ENCODE results near the gene SLIT3.

The SLIT3 gene

DNA sequence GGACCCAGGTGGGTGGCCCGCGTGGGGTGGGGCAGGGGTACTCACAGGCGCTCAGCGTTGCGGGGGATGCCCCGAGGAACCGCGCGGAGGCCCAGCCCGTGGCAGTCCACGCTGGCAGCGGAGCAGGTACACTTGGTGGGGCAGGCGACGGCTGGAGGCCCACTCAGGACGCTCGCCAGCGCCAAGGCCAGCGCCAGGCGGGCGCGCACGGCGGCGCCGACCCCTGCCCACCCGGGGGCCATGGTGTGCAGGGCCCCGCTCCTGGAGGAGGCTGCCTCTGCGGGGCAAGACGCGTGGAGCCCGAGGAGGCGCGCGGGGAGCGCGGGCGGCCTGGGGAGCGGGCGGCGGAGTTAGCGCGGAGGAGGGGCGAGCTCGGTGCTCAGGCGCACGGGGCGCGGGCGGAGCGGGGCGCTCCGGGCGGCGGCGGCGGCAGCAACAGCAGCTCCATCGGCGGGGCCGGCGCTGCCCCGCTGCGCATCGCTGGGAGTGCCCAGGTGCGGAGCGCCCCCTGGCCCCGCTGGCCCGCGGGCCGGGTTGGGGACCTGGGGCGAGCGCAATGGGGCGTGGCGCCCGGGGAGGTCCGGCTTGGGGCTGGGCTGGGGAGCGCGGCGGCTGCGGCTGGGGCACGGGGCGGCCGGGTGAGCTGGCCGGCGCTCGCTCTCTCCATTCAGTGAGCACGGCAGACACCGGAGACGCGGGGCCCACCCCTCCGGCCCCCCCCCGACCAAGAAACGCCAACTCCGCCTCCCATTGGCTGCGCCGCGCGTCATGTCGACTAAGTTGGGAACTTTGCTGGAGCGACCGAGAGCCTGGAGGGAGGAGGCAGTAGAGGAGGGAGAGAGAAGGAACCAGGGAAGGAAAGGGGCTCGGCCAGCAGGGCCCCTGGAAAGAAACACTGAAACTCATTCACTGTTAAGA is at the start of gene SLIT3:
SLIT3 (minus strand) TSS at position 672 of the 918 bp plus-strand sequence; CDS start at position 242, 430 bp downstream.
- no peak for DNase-seq (ENCODE audit: low spot score)

GRCh38 chr5:169350016-169350415 is 49.1 kb upstream of the SLIT3 start:
- DNase-seq (ENCODE audit: low spot score), result no peak

GRCh38 chr5:169347786-169348185 is 46.8 kb upstream of the SLIT3 start:
- DNase-seq (ENCODE audit: low spot score), result no peak

- no peak for DNase-seq (ENCODE audit: low spot score)
Observed at GRCh38 chr5:169344629-169345028, 43.7 kb upstream of the SLIT3 start.

DNA sequence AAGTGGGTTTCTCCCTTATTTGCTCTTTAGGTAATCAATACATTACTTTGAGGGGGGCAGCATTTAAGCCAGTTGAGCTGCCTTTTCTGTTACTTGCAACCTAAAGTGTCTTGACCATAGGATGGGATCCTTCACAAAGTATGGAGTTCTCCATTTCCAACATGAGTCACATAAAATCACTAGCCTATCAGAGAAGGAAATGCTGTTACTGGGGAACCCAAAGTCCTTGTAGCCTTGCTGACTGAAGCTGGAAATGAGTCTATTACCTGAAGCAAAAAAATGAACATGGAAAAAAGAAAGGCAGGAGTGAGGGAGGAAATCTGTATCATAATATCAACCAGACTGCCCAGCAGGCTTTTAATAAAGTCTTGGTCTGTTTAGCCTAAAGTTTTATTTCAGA is 42.8 kb upstream of the SLIT3 start:
- no peak for DNase-seq (ENCODE audit: low spot score)

DNA sequence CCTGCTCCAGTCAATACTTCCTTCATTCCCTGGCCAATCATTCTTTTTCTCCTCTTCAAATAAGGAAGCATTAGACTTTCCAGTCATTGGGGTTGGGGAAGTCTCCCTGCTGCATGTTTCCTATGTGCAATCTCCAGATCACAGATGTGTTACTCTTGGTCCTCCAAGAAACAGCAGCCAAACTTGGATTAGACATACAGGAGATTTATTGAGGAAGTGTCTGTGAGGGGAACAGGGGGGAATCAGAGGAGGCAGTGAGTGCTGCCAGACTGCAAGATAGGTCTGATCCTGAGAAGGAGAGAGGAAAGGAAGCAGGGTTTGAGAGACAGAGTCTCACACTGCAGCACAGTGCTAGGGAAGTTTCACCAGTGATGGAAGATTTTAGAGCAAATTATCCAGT is 40.6 kb upstream of the SLIT3 start:
- DNase-seq (ENCODE audit: low spot score), result no peak

DNA sequence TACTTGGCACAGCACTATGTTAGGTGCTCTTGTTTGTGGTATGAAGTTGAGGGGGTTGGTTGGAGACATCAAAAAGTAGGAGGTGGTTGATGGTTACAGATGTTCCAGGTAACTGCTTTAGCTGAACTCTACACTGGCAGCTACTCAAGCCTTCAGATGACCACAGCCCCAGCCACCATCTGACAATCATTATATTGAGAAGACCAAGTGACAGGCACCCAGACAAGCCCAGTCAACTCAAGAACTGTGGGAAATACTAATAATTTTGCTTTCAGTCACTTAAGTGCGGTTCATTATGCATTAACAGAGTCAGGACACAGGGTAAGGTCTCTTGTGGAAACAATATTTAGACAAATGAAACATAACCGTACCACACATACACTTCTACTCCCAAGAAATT is 38.9 kb upstream of the SLIT3 start:
- no peak for DNase-seq (ENCODE audit: low spot score)

DNA sequence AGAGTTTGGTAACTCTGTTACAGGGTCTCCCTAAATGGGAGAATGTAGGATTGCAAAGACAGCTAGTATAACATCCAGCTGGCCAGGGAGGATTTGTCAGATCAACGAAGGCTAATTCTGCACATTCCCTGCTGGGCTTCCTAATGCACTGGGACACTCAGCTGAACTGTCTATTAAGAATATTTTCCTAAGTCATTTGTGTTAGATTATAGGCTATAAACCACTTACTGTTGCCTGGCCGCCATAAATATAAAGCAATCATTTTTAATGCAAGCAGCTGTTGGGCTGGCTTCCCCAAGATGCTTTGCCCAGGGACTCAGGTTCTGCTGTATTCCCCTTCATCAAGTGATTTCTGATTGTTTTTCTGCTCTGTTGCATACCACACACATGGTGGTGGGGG is 35.3 kb upstream of the SLIT3 start:
- no peak for DNase-seq (ENCODE audit: low spot score)

DNA sequence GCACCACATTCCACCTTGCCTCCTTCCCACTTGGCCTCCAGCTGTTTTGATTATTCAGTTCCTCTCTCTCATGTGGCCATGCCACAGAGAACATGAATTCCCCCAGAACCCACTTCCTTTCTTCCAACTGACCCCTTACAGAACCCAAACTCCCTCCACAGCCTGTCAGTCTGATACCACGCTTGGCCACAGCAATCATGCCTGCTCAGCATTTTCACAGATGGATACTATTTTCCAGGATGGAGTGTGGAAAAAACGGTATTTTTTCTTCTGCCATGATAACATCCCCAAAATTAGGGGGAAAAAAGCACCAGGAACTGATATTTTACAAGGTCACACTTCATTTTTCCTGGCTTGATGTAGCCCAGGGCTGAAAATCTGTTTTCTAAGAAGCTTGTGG is 34.9 kb upstream of the SLIT3 start:
- no peak for DNase-seq (ENCODE audit: low spot score)

DNA sequence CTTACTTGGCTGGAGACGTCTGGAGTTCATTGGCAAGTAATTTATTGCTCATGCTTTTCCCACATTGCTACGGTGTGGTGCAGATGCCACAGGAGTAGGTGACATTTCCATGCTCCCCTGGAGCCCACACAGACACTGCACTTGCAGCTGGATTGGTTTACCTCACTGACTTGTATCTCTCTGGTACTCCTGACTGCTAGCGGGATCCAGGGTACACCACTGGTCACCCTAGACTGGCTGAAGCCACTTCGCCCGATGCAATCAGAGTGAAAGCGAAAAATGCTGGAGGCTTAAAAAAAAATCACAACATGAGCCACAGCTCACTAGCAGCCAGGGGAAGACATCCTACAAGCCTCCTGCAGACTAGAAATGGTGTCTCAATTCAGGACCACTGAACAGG is 32.6 kb upstream of the SLIT3 start:
- DNase-seq (ENCODE audit: low spot score), result peak; percentile 9

- no peak for DNase-seq (ENCODE audit: low spot score)
Observed at GRCh38 chr5:169331292-169331852, 30.4 kb upstream of the SLIT3 start.

DNA sequence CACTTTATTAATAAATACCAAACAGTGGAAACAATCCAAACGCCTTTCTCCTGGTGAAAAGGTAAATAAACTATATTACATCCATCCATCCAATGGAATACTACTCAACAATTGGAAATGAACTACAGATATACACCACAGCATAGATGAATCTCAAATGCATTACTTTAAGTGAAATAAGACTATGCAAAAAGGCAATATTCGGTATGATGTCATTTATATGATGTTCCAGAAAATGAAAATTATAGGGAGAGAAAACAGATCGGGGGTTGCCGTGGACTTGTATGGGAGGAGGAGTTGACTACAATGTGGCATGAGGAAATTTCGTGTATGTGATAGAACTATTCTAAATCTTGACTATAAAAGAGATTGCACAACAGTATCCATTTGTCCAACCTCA is 27.5 kb upstream of the SLIT3 start:
- DNase-seq (ENCODE audit: low spot score), result no peak

GRCh38 chr5:169325273-169325672 is 24.3 kb upstream of the SLIT3 start:
- DNase-seq (ENCODE audit: low spot score), result no peak

DNA sequence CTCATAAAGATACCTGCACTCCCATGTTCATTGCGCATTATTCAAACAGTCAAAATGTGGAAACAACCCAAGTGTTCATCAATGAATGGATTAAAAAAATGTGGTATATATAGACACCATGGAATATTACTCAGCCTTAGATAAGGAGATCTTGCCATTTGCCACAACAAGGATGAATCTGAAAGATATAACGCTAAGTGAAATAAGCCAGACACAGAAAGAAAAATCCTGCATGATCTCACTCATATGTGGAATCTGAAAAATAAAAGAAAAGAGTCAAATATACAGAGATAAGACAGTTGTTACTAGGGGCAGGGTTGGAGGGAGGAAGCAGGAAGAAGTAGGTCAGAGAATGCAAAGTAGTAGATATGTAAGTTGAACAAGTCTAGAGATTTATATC is 17.6 kb upstream of the SLIT3 start:
- no peak for DNase-seq (ENCODE audit: low spot score)

- DNase-seq (ENCODE audit: low spot score), result no peak
Observed at GRCh38 chr5:169307646-169308045, 6.7 kb upstream of the SLIT3 start.

GRCh38 chr5:169305366-169305765 is 4.4 kb upstream of the SLIT3 start:
- DNase-seq (ENCODE audit: low spot score), result no peak

DNA sequence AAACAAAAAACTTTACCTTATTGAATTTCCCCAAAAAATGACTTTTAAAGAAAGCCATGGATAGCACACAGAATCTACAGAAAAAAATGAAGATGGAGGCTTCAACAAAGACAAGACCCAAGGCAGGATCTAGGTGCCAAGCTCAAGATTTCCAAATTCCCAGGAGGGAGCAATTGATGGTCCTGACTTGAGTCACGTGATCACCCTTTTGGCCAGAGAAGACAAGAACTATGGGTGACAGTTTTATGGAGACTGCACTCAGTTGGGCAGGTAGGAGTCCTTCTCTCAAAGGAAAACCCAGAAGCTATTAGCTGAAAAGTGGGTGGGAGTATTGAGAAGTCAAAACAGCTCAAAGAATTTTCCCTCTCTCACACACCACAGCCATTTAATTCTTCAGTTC is 3.2 kb upstream of the SLIT3 start:
- no peak for DNase-seq (ENCODE audit: low spot score)

DNA sequence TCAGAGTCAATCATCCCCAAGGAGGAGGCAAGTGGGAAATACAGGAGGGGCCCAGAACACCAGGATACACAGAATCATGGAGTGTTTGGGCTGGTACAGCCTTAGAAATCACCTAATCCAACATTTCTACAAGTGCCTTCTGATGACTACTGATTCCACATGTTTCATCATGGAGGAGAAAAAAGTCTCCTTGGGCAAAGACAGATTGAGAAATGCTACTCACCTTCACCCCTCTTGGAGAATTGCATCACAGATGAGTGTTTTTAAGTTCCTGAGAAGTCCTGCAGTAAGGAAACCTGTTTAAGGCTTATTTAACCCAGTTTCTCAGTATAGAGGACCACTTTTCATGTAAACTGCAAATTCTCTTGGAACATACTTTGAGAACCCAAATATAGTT is 2.2 kb upstream of the SLIT3 start:
- no peak for DNase-seq (ENCODE audit: low spot score)

- peak; percentile 67 for DNase-seq (ENCODE audit: low spot score)
Observed at GRCh38 chr5:169302491-169303118, 1.7 kb upstream of the SLIT3 start.

- no peak for DNase-seq (ENCODE audit: low spot score)
Observed at GRCh38 chr5:169301986-169302385, 1.0 kb upstream of the SLIT3 start.

- no peak for DNase-seq (ENCODE audit: low spot score)
Observed at GRCh38 chr5:169301386-169301934, 521 bp upstream of the SLIT3 start.

DNA sequence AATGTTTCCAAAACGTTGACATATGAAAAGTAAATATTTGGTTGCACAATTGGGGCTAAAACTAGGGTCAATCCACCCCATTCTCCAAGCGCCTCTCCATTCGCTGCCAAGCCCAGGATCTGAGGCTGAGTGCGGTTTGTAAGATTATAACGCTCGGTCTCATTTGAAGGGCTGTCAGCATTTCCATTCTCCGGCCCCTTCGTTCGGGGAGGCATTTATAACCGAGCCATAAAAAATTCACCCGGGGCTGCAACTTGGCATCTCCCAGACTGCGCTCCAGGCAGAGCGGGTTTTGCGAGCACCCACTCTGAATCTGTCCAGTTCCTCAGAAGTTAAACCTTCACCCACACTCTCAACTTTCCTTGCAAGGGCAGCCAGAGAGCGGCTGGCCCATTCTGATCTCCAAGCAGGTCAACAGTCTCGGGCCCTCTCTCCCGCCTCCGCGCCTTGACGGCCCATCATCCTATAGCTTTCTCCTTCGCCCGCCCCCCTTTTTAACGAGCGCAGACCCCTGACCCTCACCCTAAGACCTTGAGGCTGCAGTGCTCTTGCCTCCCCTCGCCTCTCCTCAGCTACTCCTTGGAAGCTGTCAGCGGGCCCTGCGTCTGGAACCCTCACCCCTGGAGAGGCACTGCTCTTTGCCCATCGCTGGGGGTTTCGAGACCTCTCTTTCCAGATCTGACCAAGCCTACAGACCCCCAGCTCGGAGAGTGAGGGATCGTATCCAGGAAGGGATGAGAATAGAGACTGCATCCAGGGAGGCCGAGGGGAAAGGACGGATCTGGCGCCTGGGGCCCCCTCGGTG is 1.1 kb downstream of the SLIT3 start:
- DNase-seq (ENCODE audit: low spot score), result no peak
